ENCODE results near the gene HNRNPR. TPM values are rescaled to one million over a fixed set of nuclear protein-coding genes. Genes with fewer than 3 reads are reported as not detected.
A peak's percentile ranks its signal among the peaks of the same experiment; 100 is the strongest.

HNRNPR gene
- total RNA-seq, 1 experiment from 2014 or later: 141 TPM

GRCh38 chr1:23304140-23304620, 39.9 kb downstream of the HNRNPR start:
- H3K9me3 ChIP-seq (ENCODE audit: low read length): no peaks in the 10 kb centered on the region
- BruUV-seq (replicated peaks): no TSS peak
- no peaks in the 10 kb centered on the region for H3K27me3 ChIP-seq (ENCODE audit: low read length)
- DNase-seq (no peak), ATAC-seq (peak; percentile 48)
- H4K20me1 ChIP-seq (ENCODE audit: low read length): peaks cover 4% of the 10 kb centered on the region
- H3K4me1 ChIP-seq (ENCODE audit: insufficient read depth, low read length): no peaks in the 10 kb centered on the region
- CTCF ChIA-PET: no interaction called here
- POLR2A ChIA-PET (ENCODE audit: unreplicated experiment): no interaction called here
- H3K27ac ChIP-seq (ENCODE audit: low read length): no peak overlapping the region
- H3K4me3 ChIP-seq (ENCODE audit: low read length): no peak overlapping the region
- TF ChIP-seq EZH2 (IDR thresholded peaks at IDR 0.05; ENCODE audit: low read length, unreplicated experiment) (no peak), CTCF (conservative IDR thresholded peaks at IDR 0.05; ENCODE audit: low read depth, low read length) (no peak), EZH2phosphoT487 (IDR thresholded peaks at IDR 0.05; ENCODE audit: borderline replicate concordance, low read length) (no peak)
- intact Hi-C loops (cut with micrococcal nuclease): no loop called here
- H2AFZ ChIP-seq (ENCODE audit: low read length): no peak overlapping the region
- no peaks in the 10 kb centered on the region for H3F3A ChIP-seq (ENCODE audit: low read length, unreplicated experiment)
- no peak overlapping the region for H3K9ac ChIP-seq (ENCODE audit: low read length)
- 0 out of 2 replicates have a peak, but pooled peaks cover 3% of the 10 kb centered on the region for H3K79me2 ChIP-seq (ENCODE audit: low read length)
- peaks cover 49% of the 10 kb centered on the region for H3K36me3 ChIP-seq (ENCODE audit: low read depth, low read length)
- H3K4me2 ChIP-seq (ENCODE audit: low read length): no peak overlapping the region
- no peaks in the 10 kb centered on the region for H3K9me2 ChIP-seq (replicated peaks; ENCODE audit: low read length)

- Histone ChIP-seq H3K79me2 (ENCODE audit: low read length) (0 out of 2 replicates have a peak, but pooled peaks cover 3% of the 10 kb centered on the region), H3K36me3 (ENCODE audit: low read depth, low read length) (peaks cover 43% of the 10 kb centered on the region)
- BruUV-seq (replicated peaks): no TSS peak
Measured at GRCh38 chr1:23303524-23303923, 40.6 kb downstream of the HNRNPR start.

More at GRCh38 chr1:23303524-23303923, 40.6 kb downstream of the HNRNPR start:
- H2AFZ ChIP-seq (ENCODE audit: low read length): no peak overlapping the region
- H3K4me2 ChIP-seq (ENCODE audit: low read length): no peak overlapping the region
- peaks cover under 1% of the 10 kb centered on the region for H4K20me1 ChIP-seq (ENCODE audit: low read length)
- DNase-seq: no peak
- no peak for TF ChIP-seq CTCF (conservative IDR thresholded peaks at IDR 0.05; ENCODE audit: low read depth, low read length)
- no peak for TF ChIP-seq EZH2 (IDR thresholded peaks at IDR 0.05; ENCODE audit: low read length, unreplicated experiment)
- no peak for TF ChIP-seq EZH2phosphoT487 (IDR thresholded peaks at IDR 0.05; ENCODE audit: borderline replicate concordance, low read length)
- intact Hi-C loops (cut with micrococcal nuclease): no loop called here
- no peaks in the 10 kb centered on the region for H3K27me3 ChIP-seq (ENCODE audit: low read length)
- H3K4me3 ChIP-seq (ENCODE audit: low read length): no peak overlapping the region
- ChIA-PET POLR2A (ENCODE audit: unreplicated experiment) (no interaction called here), CTCF (no interaction called here)
- no peaks in the 10 kb centered on the region for H3F3A ChIP-seq (ENCODE audit: low read length, unreplicated experiment)
- no peak overlapping the region for H3K27ac ChIP-seq (ENCODE audit: low read length)
- H3K9me2 ChIP-seq (replicated peaks; ENCODE audit: low read length): no peaks in the 10 kb centered on the region
- no peaks in the 10 kb centered on the region for H3K9me3 ChIP-seq (ENCODE audit: low read length)
- no peaks in the 10 kb centered on the region for H3K4me1 ChIP-seq (ENCODE audit: insufficient read depth, low read length)
- H3K9ac ChIP-seq (ENCODE audit: low read length): no peak overlapping the region
- ATAC-seq: peak; percentile 49

Data from PC-3 (cell line).